Measurements from ENCODE around the gene COQ3.

The COQ3 gene

GRCh38 chr6:99330159-99330558, 63.8 kb downstream of the COQ3 start:
- no peak for DNase-seq

DNA sequence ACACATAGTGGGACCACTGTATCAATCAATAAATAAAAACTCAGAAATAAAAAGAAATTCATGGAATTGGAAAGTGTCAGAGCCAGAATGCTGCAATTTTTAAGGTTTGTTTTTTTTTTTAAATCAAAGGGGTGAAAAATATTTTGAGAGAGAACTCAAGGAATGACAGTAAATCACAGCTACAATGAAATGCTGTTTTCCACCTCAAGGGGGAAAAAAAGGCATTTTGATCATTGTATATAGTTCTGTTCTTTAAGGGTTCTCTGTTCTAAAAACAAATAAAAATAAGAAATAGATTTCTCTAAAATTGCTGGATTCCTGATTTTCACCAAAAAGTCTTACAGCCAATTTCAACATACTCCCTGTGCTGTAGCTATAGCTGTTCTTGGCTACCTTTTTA, 69.0 kb downstream of the COQ3 start:
- no peak for DNase-seq

Data from NCI-H187 treated with DMSO at 0.1 percent for 48 hours (cell line).